ENCODE measurements around the gene SPATS2L.

The SPATS2L gene

DNA sequence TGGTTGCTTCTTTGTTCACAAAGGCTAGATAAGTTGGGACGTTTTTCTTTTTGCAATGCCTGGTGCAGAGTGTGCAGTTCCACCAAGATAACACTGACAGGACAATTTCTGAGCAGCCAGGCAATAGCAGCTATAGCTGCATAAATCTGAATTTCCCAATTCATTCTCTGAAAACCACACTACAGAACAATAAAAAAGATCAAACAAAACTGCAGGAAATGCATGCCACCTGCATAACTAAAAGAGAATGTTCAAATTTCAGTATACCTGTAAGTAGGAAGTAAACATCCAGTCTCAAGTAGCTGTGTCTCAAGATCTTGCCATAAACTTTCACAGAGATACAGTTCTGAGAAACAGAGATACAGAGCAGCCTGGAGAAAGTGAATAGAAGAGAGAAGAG, 208.7 kb downstream of the SPATS2L start:
- no peak for DNase-seq (ENCODE audit: low read depth)

GRCh38 chr2:200523158-200523557, 216.7 kb downstream of the SPATS2L start:
- DNase-seq (ENCODE audit: low read depth): no peak

DNA sequence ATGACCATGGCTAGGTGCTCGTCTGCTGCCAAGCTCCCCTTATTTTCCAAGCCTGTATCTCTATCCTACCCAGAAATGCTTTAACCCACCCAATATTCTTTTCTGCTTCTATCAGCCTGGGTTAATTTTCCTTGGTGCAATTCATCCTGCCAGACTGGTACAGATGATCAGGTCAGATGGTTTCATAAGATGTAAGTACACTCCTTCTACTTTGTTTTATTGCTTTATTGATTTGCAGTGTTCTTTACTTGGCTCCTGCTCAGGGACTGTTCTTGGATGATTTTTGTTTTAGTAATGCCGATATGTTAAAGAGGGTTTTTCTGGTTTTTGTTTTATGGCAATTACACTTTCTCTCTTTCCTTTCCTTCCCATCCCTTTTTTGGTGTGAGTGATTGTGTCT, 217.1 kb downstream of the SPATS2L start:
- no peak for DNase-seq (ENCODE audit: low read depth)

DNA sequence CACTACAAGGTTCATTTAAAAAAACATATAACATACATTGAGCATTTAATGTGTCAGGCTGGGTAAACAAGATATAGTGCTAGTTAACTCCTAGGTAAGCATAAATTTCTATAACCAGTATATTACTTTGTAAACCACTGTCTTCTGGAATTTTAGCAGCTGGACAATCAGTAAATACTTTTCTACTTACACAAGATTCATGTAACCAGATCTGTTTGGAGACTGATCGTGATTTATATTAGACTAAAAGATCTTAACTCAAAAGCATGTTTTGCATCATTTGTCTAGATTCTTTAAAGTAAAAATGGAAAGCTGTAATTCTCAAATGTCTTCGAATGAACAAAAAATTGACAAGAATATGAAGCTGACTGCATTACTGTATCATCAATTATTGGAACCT, 218.6 kb downstream of the SPATS2L start:
- DNase-seq (ENCODE audit: low read depth): no peak

DNA sequence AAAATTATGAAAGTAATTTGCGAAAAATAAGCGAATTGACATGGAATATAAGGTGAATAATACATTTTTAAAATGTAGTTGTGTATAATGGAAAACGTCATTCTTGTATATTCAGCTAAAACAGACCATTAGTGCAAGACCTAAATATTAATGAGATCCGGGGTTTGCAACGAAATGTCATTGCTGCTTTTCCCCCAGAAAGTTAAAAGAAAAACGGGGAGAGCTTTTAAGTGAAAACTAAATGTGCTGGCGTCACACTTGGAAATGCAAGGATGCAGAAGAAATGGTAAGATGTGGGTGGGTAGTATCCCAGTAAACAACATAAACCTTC, 219.0 kb downstream of the SPATS2L start:
- DNase-seq (ENCODE audit: low read depth): no peak

DNA sequence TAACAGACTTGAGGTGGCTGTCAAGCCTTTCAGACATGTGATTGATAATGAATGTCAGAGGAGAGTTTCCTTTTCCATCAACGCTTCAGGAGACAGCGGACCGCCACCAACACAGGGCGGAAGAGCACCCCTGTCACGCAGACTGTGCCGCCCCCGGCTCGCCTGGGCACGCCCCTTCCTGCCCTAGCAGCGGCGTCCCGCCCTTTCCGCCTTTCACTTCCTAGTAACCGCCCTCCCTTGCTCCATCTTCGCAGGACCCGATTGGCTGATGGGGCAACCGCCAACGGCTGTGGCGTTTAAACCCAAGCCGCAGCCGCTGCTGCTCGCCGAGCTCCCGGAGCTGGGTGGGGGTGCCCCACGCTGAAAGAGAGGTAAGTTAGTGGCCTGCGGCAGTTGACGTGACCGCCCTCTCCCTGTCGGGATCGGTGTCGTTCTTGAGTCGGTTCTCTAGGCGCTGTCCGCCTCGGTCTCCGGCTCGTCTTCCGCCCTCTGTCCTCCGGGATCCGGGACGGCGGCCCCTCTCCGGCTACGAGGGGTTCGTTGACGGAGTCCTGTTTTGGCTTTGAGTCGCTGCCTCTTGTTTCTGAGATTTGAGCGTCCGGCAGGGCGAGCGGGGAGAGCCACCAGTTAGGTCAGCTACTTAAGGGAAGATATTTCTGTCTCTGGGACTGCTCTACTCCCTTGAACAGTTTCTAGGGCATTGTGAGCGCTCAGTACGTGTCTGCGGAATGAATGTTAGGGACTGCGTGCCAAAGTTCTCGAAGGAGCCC, 219.6 kb downstream of the SPATS2L start, which contains the start of gene SGO2:
Gene SGO2 (plus strand): TSS at position 326 of the 770 bp plus-strand sequence. CDS start 6,769 bp downstream, outside the sequence.
- DNase-seq (ENCODE audit: low read depth): peak; percentile 94

- DNase-seq (ENCODE audit: low read depth): no peak
Observed at GRCh38 chr2:200528228-200528627, 221.7 kb downstream of the SPATS2L start.

Data from activated T-helper 9 cell treated with anti-CD3 and anti-CD28 coated beads, Interleukin-2, amount 50 U/mL, for 16 hours (primary cell).